Measurements from ENCODE around the gene RXFP4. TPM values are rescaled to one million over a fixed set of nuclear protein-coding genes. Genes with fewer than 3 reads are reported as not detected.

Gene RXFP4
- total and polyA plus RNA-seq, 2 of the 13 experiments (the other 11 are each of a cell fraction or from before 2014, with no cell fraction given) = 0.38 to 1.4 TPM

- TF ChIP-seq, protein P1, sequence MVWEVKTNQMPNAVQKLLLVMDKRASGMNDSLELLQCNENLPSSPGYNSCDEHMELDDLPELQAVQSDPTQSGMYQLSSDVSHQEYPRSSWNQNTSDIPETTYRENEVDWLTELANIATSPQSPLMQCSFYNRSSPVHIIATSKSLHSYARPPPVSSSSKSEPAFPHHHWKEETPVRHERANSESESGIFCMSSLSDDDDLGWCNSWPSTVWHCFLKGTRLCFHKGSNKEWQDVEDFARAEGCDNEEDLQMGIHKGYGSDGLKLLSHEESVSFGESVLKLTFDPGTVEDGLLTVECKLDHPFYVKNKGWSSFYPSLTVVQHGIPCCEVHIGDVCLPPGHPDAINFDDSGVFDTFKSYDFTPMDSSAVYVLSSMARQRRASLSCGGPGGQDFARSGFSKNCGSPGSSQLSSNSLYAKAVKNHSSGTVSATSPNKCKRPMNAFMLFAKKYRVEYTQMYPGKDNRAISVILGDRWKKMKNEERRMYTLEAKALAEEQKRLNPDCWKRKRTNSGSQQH (CRISPR knock-in tag; IDR thresholded peaks at IDR 0.05; ENCODE audit: low read depth) = no peak; the same call in none of the 2 replicates
- TF ChIP-seq XBP1 (CRISPR knock-in tag; IDR thresholded peaks at IDR 0.05) = no peak
- TF ChIP-seq, protein P2, sequence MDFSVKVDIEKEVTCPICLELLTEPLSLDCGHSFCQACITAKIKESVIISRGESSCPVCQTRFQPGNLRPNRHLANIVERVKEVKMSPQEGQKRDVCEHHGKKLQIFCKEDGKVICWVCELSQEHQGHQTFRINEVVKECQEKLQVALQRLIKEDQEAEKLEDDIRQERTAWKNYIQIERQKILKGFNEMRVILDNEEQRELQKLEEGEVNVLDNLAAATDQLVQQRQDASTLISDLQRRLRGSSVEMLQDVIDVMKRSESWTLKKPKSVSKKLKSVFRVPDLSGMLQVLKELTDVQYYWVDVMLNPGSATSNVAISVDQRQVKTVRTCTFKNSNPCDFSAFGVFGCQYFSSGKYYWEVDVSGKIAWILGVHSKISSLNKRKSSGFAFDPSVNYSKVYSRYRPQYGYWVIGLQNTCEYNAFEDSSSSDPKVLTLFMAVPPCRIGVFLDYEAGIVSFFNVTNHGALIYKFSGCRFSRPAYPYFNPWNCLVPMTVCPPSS (IDR thresholded peaks at IDR 0.05) = no peak
- peak; percentile 92 for TF ChIP-seq ATF1 (CRISPR knock-in tag; IDR thresholded peaks at IDR 0.05)
- TF ChIP-seq, protein P3, sequence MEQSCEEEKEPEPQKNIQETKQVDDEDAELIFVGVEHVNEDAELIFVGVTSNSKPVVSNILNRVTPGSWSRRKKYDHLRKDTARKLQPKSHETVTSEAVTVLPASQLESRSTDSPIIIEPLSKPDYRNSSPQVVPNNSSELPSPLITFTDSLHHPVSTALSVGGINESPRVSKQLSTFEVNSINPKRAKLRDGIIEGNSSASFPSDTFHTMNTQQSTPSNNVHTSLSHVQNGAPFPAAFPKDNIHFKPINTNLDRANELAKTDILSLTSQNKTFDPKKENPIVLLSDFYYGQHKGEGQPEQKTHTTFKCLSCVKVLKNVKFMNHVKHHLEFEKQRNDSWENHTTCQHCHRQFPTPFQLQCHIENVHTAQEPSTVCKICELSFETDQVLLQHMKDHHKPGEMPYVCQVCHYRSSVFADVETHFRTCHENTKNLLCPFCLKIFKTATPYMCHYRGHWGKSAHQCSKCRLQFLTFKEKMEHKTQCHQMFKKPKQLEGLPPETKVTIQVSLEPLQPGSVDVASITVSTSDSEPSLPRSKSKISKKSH (CRISPR knock-in tag; IDR thresholded peaks at IDR 0.05; ENCODE audit: borderline replicate concordance) = peak; percentile 94
- no peak for TF ChIP-seq ZNF10 (CRISPR knock-in tag; IDR thresholded peaks at IDR 0.05; ENCODE audit: borderline replicate concordance, low read depth)
- TF ChIP-seq ZNF775 (CRISPR knock-in tag; IDR thresholded peaks at IDR 0.05; ENCODE audit: borderline replicate concordance) = no peak
- no peak for TF ChIP-seq ZFP37 (CRISPR knock-in tag; IDR thresholded peaks at IDR 0.05; ENCODE audit: borderline replicate concordance)
- TF ChIP-seq RNF2 (conservative IDR thresholded peaks at IDR 0.05; ENCODE audit: low read depth) = no peak
- TF ChIP-seq ZNF850 (CRISPR knock-in tag; conservative IDR thresholded peaks at IDR 0.05) = no peak
- TF ChIP-seq NONO (IDR thresholded peaks at IDR 0.05) = no peak
- TF ChIP-seq NONO (CRISPR knock-in tag; conservative IDR thresholded peaks at IDR 0.05) = peak; percentile 94
- TF ChIP-seq HES4 (CRISPR knock-in tag; IDR thresholded peaks at IDR 0.05; ENCODE audit: borderline replicate concordance) = 0 out of 2 replicates have a peak, but pooled peaks have one; percentile 25
- TF ChIP-seq ZSCAN25 (CRISPR knock-in tag; IDR thresholded peaks at IDR 0.05) = no peak; the same call in 1 of the 2 replicates
- TF ChIP-seq ZFX (CRISPR knock-in tag; IDR thresholded peaks at IDR 0.05; ENCODE audit: low read depth) = peak; percentile 97
- no peak for TF ChIP-seq RAD51 (IDR thresholded peaks at IDR 0.05; ENCODE audit: borderline replicate concordance)
- no peak for TF ChIP-seq ZSCAN12 (CRISPR knock-in tag; IDR thresholded peaks at IDR 0.05)
- TF ChIP-seq ZNF567 (CRISPR knock-in tag; IDR thresholded peaks at IDR 0.05; ENCODE audit: borderline replicate concordance) = 0 out of 2 replicates have a peak, but pooled peaks have one; percentile 2
- TF ChIP-seq ZNF317 (CRISPR knock-in tag; IDR thresholded peaks at IDR 0.05) = no peak; the same call in none of the 2 replicates
- peak; percentile 30; the same call in 1 of the 2 replicates for TF ChIP-seq ZNF160 (CRISPR knock-in tag; IDR thresholded peaks at IDR 0.05)
- peak; percentile 74; the same call in 1 of the 2 replicates for TF ChIP-seq ZNF552 (CRISPR knock-in tag; IDR thresholded peaks at IDR 0.05; ENCODE audit: borderline replicate concordance)
- TF ChIP-seq ZKSCAN1 (IDR thresholded peaks at IDR 0.05; ENCODE audit: low read length) = no peak
- 0 out of 2 replicates have a peak, but pooled peaks have one; percentile 50 for TF ChIP-seq HNRNPL (IDR thresholded peaks at IDR 0.05; ENCODE audit: low read depth, low read length)
- TF ChIP-seq ZNF326 (CRISPR knock-in tag; IDR thresholded peaks at IDR 0.05; ENCODE audit: borderline replicate concordance) = no peak
- TF ChIP-seq E2F5 (CRISPR knock-in tag; conservative IDR thresholded peaks at IDR 0.05) = peak; percentile 73; the same call in 1 of the 2 replicates
These were observed 7.1 kb upstream of the RXFP4 start, which contains the start of gene KHDC4 (continued) for GRCh38 chr1:155934097-155934935.

Data from HepG2 (cell line).